BJ (cell line): ENCODE results near the gene NEGR1. TPM values are rescaled to one million over a fixed set of nuclear protein-coding genes. Genes with fewer than 3 reads are reported as not detected.

ENCODE experiments used
- CTCF ChIA-PET: fragments of 350-600 bp; formaldehyde crosslinking; extraction: SDS; loops from one replicate; lab custom pipeline; 2021; ENCODE audit warnings: antibody characterized with exemption, inconsistent platforms; lab: Yijun Ruan, JAX
- POLR2A ChIA-PET: fragments of 300-600 bp; sonication (Branson Sonifier 250); formaldehyde crosslinking; extraction: SDS; loops from one replicate; lab custom pipeline; 2021; ENCODE audit warnings: antibody characterized with exemption; lab: Charles Lee
- DNase-seq: peaks from one replicate; pipeline ENCODE4 v3.0.0-alpha.2; 2011; ENCODE audit warnings: low read depth
- H3K27me3 ChIP-seq: 2 replicates; pipeline ENCODE4 v1.6.0; 2011; ENCODE audit warnings: low read length; ENCODE audit not compliant: control insufficient read depth, insufficient read depth
- H3K36me3 ChIP-seq: 2 replicates; pipeline ENCODE4 v1.5.1; 2011; ENCODE audit warnings: low read length; ENCODE audit not compliant: control insufficient read depth, insufficient read depth
- H3K4me3 ChIP-seq: 2 replicates; pipeline ENCODE4 v1.5.1; 2011; ENCODE audit warnings: low read depth, mild to moderate bottlenecking, control low read depth, low read length
- polyA plus RNA-seq: library from polyadenylated mRNA; depleted of rRNA; stranded (reverse); fragments of >200 nt; gene quantifications from 2 replicates; pipeline ENCODE4 v1.2.3, GENCODE V29; 2011
- TF ChIP-seq, protein P1 (sequence below): IDR thresholded peaks from 2 replicates; pipeline ENCODE4 v1.5.1; 2011; ENCODE audit warnings: low read depth, mild to moderate bottlenecking, control low read depth, inconsistent platforms, low read length, moderate library complexity; ENCODE audit not compliant: insufficient read depth

Gene NEGR1
- polyA plus RNA-seq, 1 experiment = 15.4 TPM

DNA sequence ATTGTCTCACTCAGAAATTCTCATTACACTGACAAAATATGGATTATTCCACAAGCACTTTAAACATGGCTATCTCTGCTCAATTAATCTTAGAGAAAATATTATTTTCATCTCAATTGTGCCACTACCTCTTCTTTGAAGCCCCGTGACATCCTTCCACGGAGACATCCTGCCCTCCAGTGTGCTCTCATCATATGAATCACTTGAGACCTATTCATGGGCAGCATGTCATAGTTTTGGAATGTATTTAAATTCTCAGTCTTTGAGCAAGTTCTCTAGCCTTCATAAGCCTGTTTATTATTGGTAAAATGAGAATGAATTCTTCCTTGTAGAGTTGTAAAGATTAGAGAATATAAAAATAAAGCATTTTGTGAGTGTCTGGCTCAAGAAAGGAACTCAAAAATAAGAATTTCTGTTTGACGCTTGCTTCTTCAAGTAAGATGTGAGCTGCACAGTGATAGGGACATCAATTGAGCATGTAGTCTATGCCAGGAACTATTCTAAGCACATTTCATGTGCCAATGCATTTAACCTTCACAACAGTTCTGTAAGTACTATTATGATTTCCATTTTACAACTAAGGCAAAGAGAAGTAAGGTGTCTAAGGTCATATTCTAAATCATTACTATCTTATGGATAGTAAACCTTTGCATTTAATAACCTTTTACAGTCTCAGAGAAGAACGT, 644.1 kb downstream of the NEGR1 start:
- no peak overlapping the region for H3K4me3 ChIP-seq
- CTCF ChIA-PET = interaction anchor here (0.7 to 0.8 kb wide), 2 partner anchors 9 to 29 kb away, joined by 3 to 4 read pairs; no protein-coding TSS in a partner anchor
- no peaks in the 10 kb centered on the region for H3K36me3 ChIP-seq
- H3K27me3 ChIP-seq = no peaks in the 10 kb centered on the region
- TF ChIP-seq, protein P1, sequence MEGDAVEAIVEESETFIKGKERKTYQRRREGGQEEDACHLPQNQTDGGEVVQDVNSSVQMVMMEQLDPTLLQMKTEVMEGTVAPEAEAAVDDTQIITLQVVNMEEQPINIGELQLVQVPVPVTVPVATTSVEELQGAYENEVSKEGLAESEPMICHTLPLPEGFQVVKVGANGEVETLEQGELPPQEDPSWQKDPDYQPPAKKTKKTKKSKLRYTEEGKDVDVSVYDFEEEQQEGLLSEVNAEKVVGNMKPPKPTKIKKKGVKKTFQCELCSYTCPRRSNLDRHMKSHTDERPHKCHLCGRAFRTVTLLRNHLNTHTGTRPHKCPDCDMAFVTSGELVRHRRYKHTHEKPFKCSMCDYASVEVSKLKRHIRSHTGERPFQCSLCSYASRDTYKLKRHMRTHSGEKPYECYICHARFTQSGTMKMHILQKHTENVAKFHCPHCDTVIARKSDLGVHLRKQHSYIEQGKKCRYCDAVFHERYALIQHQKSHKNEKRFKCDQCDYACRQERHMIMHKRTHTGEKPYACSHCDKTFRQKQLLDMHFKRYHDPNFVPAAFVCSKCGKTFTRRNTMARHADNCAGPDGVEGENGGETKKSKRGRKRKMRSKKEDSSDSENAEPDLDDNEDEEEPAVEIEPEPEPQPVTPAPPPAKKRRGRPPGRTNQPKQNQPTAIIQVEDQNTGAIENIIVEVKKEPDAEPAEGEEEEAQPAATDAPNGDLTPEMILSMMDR = no peak
- no peak for DNase-seq
- POLR2A ChIA-PET = no interaction called here

DNA sequence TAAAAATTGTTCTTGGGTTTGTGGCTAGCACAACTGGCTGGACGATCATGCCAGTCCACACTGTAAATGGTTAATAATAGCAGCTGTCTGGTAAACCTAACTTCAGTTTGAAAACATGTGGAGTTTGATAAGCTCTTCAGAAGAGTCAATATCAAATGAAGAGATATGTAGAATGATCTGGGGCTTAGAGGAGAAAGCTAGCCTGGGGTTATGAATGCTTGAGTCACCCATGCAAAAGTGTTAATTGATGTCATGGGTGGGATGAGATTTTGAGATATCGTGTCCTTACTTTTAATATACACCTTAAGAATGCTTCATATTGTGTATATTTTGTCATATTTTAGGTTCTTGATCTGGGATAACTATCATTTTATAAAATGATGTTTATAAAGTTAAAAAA, 646.8 kb downstream of the NEGR1 start:
- no peak for DNase-seq
- POLR2A ChIA-PET = no interaction called here
- CTCF ChIA-PET = no interaction called here
- no peaks in the 10 kb centered on the region for H3K36me3 ChIP-seq
- TF ChIP-seq, protein P1 = no peak
- H3K4me3 ChIP-seq = no peak overlapping the region
- no peaks in the 10 kb centered on the region for H3K27me3 ChIP-seq

DNA sequence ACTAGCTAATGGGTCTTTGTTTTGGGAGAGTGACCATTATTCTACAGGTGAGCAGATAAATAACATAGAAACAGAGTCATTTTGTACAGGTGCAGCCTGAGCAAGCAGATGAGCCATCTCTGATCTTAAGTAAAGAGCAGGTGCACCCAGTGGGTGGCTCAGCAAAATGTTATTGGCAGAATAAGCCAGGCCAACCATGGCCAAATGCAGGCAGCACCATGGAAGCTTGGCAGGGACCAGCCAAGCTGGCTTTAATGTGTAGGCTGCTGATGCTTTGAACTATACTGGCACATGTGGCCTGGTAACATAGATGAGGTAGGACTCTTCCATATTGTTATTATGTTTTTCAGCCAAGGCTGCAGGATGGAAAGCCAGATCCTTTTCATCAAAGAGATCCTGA, 648.2 kb downstream of the NEGR1 start:
- TF ChIP-seq, protein P1 = no peak
- Histone ChIP-seq H3K36me3 (no peaks in the 10 kb centered on the region), H3K4me3 (no peak overlapping the region), H3K27me3 (no peaks in the 10 kb centered on the region)
- no peak for DNase-seq
- CTCF ChIA-PET = no interaction called here
- POLR2A ChIA-PET = no interaction called here

DNA sequence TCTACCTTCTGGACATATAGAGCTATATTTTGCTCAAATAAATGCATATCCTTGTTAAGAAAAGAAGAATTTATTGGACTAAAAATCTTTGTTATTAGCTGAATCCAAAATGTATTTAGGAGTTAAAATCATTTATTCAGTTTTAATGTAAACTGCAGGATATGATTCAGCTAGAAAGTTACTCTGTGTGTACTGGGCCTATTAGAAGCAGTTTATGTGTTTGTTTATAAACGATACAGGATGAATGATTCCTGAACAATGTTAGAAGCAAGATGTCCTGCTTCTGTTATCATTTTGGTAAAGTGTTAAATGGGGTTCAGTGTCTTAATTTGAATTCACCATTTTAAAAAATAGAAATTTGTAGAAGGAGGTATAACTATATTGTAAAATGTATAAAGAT, 652.3 kb downstream of the NEGR1 start:
- ChIA-PET POLR2A (no interaction called here), CTCF (interaction anchor here (1.1 kb wide), 1 partner anchor 654 kb away, joined by 3 read pairs; no protein-coding TSS in a partner anchor)
- DNase-seq = no peak

DNA sequence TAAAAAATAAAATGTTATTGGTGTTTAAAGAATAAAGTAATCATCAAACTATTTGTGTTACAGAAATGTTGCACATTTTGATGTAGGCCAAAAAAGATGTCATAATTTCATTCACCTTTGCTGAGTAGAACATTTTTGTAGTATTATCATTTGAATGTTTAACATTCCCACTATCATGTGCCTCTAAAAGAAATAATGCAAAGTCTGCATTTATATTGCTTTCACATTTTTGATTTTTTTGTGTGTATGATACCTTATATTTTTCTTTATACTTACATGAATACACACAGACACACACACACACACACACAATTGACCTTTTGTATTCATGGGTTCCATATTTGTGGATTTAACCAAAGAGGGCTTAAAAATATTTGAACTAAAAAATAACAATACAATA, 657.3 kb downstream of the NEGR1 start:
- H3K36me3 ChIP-seq = no peaks in the 10 kb centered on the region
- POLR2A ChIA-PET = no interaction called here
- no peak for DNase-seq
- CTCF ChIA-PET = no interaction called here
- H3K27me3 ChIP-seq = no peaks in the 10 kb centered on the region
- no peak overlapping the region for H3K4me3 ChIP-seq
- TF ChIP-seq, protein P1 = no peak

More for the DNA sequence above, 652.3 kb downstream of the NEGR1 start:
- Histone ChIP-seq H3K4me3 (no peak overlapping the region), H3K27me3 (no peaks in the 10 kb centered on the region), H3K36me3 (no peaks in the 10 kb centered on the region)
- TF ChIP-seq, protein P1 = no peak
